Measurements from ENCODE around the gene UNCX.

GRCh38 chr7:1267016-1267900 is 34.6 kb downstream of the UNCX start:
- TF ChIP-seq CTCF (IDR thresholded peaks at IDR 0.05) (no peak), POLR2A (IDR thresholded peaks at IDR 0.05) (no peak)

Data from adrenal gland (tissue), 5 donors.